Stimulated activated CD8-positive, alpha-beta memory T cell treated with anti-CD3 and anti-CD28 coated beads, Interleukin-2, amount 100 ng/mL, for 1 hour (primary cell): ENCODE data around the gene COQ7.

Experiments used
- DNase-seq, 2 donors: peaks; one replicate each; pipeline ENCODE4 v3.0.0-alpha.2; 2020; ENCODE audit warnings: low read depth in 2 of 2

COQ7 gene

GRCh38 chr16:19113577-19114358, 46.4 kb downstream of the COQ7 start, which contains the start of gene ITPRIPL2:
Gene ITPRIPL2, plus strand, starts transcription at chr16:19113964. Its CDS starts 498 bp downstream, at chr16:19114462.
- no peak for DNase-seq

DNA sequence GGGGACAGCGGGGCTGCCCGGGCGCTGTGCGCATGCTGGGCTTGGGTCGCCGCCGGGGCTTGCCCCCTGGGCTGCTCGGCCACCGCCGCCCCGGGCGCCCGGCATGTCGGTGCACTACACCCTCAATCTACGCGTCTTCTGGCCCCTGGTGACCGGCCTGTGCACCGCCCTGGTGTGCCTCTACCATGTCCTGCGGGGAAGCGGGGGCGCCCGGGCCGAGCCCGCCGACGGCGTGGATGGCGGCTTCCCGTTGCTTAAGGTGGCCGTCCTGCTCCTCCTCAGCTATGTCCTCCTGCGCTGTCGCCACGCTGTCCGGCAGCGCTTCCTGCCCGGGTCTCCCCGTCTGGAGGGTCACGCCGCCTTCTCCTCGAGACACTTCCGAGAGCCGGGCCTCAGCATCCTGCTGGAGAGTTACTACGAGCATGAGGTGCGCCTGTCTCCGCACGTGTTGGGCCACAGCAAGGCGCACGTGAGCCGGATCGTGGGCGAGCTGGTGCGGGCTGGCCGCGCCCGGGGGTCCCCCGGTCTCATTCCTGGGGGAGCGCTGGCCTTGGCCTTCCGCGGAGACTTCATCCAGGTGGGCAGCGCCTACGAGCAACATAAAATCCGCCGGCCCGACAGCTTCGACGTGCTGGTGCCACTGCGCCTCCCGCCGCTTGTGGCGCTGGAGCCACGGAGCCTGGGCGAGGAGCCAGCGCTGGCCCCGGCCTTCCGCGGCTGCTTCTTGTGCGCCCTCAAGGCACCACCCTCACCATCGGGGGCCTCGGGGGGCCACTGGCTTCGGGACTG, 47.1 kb downstream of the COQ7 start:
- DNase-seq = no peak

GRCh38 chr16:19115148-19116021, 48.0 kb downstream of the COQ7 start:
- no peak for DNase-seq

DNA sequence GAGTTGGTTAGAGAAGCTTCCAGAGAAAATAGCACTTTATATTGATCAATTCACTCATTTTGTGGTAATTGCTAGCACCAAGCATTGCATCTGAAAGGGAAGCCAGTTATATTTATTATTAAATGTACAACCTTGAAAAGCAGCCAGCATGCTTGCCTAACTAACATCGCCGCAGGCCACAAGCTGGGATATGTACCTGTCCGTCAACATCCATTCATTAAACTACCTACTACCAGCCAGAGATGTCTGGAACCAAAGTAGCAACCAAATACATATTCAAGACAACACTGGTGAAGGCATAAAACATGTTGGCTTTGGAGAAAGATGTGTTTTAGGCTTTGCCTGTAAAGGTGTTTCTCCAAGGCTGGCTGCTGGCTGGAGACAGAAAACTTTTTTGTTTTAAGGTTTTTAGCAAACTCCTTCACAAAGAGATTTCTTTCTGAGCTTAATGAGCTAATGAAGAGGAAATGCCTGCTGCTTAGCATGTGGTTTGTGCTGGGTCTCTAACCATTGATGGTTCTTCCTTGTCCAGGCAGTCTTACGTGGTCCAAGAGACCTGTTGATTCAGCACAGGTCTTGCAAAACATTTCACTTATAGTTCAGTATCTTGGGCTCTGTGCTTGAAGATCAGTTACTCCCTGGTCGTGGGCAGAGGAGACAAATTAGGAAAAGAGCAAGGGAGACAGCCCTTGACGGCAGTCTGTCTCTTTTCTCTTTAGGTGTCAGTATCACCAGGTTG, 49.5 kb downstream of the COQ7 start:
- DNase-seq = no peak

DNA sequence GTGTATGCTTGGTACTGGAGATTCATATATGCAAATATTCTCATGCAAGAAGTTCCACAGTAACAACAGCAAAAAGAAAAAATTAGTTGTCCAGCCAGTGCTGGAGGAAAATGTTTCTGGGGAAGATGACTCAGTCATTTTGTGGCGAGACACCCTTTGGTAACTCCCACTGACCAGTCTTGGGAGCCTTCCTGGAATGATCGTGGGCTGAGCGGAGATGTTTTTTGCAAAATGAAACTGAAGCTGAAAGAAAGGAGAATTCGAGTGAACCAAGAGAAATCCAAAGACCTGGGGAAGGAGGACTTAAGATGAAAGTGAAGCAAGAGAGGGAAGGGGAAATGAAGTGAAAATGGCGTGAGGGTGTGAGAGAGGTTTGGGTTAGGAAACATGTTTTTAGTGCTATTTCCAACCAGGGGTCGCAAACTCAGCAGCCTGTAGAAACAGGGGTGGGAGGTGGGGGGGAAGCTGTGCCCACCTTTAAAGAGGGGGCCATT, 51.6 kb downstream of the COQ7 start:
- no peak for DNase-seq

GRCh38 chr16:19119564-19119963, 52.1 kb downstream of the COQ7 start:
- DNase-seq = no peak

DNA sequence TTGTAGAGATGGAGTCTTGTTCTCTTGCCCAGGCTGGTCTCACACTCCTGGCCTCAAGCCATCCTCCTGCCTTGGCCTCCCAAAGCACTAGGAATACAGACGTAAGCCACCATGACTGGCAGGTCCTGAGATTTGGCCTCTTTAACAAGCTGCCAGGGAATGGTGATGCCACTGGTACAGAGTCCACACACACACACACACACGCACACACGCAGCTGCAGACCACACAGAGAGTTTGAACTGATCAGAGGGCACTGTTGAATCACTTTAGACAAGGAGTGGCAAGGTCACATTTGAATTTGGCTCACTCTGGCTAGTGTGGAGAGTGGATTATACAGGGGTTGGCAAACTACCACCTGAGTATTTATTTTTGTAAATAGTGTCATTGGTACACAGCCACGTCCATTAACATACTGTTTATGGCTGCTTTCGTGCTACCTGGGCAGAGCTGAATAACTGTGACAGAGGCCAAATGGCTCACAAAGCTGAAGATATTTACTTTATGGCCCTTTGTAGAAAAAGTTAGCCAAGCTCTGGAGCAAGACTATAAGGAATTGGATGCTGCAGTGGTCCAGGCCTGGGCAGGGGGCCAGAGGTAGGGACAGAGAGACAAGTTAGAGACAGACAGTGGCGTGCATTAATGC, 56.2 kb downstream of the COQ7 start:
- DNase-seq = no peak

GRCh38 chr16:19126300-19126699, 58.9 kb downstream of the COQ7 start:
- DNase-seq = no peak

GRCh38 chr16:19127205-19127604, 59.8 kb downstream of the COQ7 start:
- no peak for DNase-seq

- no peak for DNase-seq
Observed at GRCh38 chr16:19127674-19128131, 60.3 kb downstream of the COQ7 start.

DNA sequence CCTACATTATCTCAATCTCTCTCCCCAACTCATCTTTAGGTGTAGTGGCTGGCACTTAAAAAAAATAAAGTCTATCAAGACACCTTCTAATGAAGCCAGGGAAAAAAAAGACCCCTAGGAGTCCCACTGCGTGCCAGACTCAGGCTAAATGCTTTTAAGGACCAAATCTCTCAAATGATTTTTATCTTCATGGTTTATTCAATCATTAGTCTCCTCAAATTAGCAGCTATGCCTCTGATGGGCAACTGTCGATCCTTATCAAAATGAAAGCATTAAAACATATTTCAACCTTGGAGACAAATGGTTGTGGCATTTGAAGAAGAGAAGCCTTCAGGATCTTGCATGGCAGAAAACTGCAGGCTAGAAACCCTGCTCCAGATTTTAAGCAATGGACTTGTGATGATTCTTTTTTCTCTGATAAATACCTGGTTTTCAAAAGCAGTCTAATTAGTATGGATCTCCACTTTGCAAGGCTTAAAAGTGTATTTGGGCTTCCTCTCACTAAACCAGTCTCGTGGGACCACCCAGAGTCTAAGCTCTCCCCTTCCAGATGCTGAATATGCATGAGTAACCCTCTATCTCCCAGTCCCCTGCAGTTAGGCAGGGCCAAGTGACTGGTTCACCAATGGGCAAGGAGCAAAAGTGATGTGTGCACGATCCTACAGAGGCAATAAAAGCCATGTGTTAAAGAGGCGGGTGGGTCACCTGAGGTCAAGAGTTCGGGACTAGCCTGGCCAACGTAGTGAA, 61.2 kb downstream of the COQ7 start:
- no peak for DNase-seq
